IMR-90 (cell line): ENCODE data around the gene ACOXL.

Experiments
- BHLHE40 ChIP-seq: fragments of 150-350 bp; IDR thresholded peaks from 2 replicates; pipeline ENCODE4 v1.6.1; 2016; ENCODE audit warnings: mild to moderate bottlenecking, low read depth, low read length
- CEBPB ChIP-seq: IDR thresholded peaks from 2 replicates; pipeline ENCODE4 v1.6.1; 2012; ENCODE audit warnings: low read depth, low read length, improper control_type of control experiment
- CHD1 ChIP-seq: IDR thresholded peaks from 2 replicates; pipeline ENCODE4 v1.6.1; 2012; ENCODE audit warnings: low read depth, low read length, improper control_type of control experiment
- CTCF ChIP-seq: conservative IDR thresholded peaks from 2 replicates; pipeline ENCODE4 v1.5.1; 2012; ENCODE audit warnings: mild to moderate bottlenecking, low read depth, low read length, improper control_type of control experiment
- ELK1 ChIP-seq: fragments of 150-350 bp; IDR thresholded peaks from 2 replicates; pipeline ENCODE4 v1.6.1; 2016; ENCODE audit warnings: low read depth, mild to moderate bottlenecking, low read length, moderate library complexity, borderline replicate concordance
- MAFK ChIP-seq: IDR thresholded peaks from 2 replicates; pipeline ENCODE4 v1.6.1; 2012; ENCODE audit warnings: low read depth, low read length, improper control_type of control experiment
- MAZ ChIP-seq: IDR thresholded peaks from 2 replicates; pipeline ENCODE4 v1.6.1; 2012; ENCODE audit warnings: low read depth, mild to moderate bottlenecking, low read length, improper control_type of control experiment, moderate library complexity, borderline replicate concordance
- MXI1 ChIP-seq: IDR thresholded peaks from 2 replicates; pipeline ENCODE4 v1.6.1; 2012; ENCODE audit warnings: low read depth, mild to moderate bottlenecking, low read length, moderate library complexity, borderline replicate concordance
- POLR2A ChIP-seq: IDR thresholded peaks from 2 replicates; pipeline ENCODE4 v1.6.1; 2012; ENCODE audit warnings: mild to moderate bottlenecking, low read depth, low read length
- RAD21 ChIP-seq: IDR thresholded peaks from 2 replicates; pipeline ENCODE4 v1.6.1; 2012; ENCODE audit warnings: low read length, improper control_type of control experiment
- RCOR1 ChIP-seq: IDR thresholded peaks from 2 replicates; pipeline ENCODE4 v1.6.1; 2012; ENCODE audit warnings: mild to moderate bottlenecking, low read length, improper control_type of control experiment; ENCODE audit not compliant: insufficient replicate concordance
- RFX5 ChIP-seq: IDR thresholded peaks from 2 replicates; pipeline ENCODE4 v1.8.0; 2012; ENCODE audit warnings: low read depth, mild to moderate bottlenecking, low read length, moderate library complexity
- SMC3 ChIP-seq: fragments of 150-350 bp; IDR thresholded peaks from 2 replicates; pipeline ENCODE4 v1.6.1; 2016; ENCODE audit warnings: low read depth, mild to moderate bottlenecking, antibody characterized with exemption, low read length, moderate library complexity
- USF2 ChIP-seq: fragments of 150-350 bp; IDR thresholded peaks from 2 replicates; pipeline ENCODE4 v1.6.1; 2017; ENCODE audit warnings: mild to moderate bottlenecking, antibody characterized with exemption, low read length, low read depth

GRCh38 chr2:110751642-110752041, 19.3 kb downstream of the ACOXL start:
- no peak for TF ChIP-seq CTCF
- TF ChIP-seq RFX5: no peak
- TF ChIP-seq POLR2A: no peak
- no peak for TF ChIP-seq MAZ
- no peak for TF ChIP-seq RAD21
- no peak for TF ChIP-seq SMC3
- TF ChIP-seq MAFK: peak; percentile 56
- no peak for TF ChIP-seq RCOR1
- no peak for TF ChIP-seq MXI1
- TF ChIP-seq CEBPB: no peak
- no peak for TF ChIP-seq USF2
- TF ChIP-seq ELK1: no peak
- TF ChIP-seq BHLHE40: no peak
- no peak for TF ChIP-seq CHD1
